Measurements from ENCODE around the gene PTPN13.

GRCh38 chr4:86778175-86778574 is 184.1 kb downstream of the PTPN13 start:
- TF ChIP-seq CTCF (conservative IDR thresholded peaks at IDR 0.05): no peak
- no peak for TF ChIP-seq ZFX (IDR thresholded peaks at IDR 0.05)
